Thyroid gland (tissue), 4 donors: ENCODE results near the gene RANBP1.

Source experiments
- CTCF ChIP-seq, 6 experiments: fragments of 200-600 bp in 3 of 6; fragments of 450-650 bp in 3 of 6; sonication (generic) in 3 of 6; IDR thresholded peaks; one replicate each; pipeline ENCODE4 v1.5.1; 2016 to 2019; ENCODE audit warnings: antibody characterized with exemption in 6 of 6, mild to moderate bottlenecking in 2 of 6, inconsistent platforms in 1 of 6, moderate library complexity in 1 of 6
- POLR2A ChIP-seq, 2 donors: fragments of 450-650 bp; IDR thresholded peaks; one replicate each; pipeline ENCODE4 v1.6.1; 2017; ENCODE audit warnings: antibody characterized with exemption in 2 of 2, mild to moderate bottlenecking in 2 of 2, moderate library complexity in 1 of 2

GRCh38 chr22:20158391-20159036 lies 42.6 kb downstream of the RANBP1 start:
- no peak for TF ChIP-seq CTCF (IDR thresholded peaks at IDR 0.05)
- TF ChIP-seq POLR2A (IDR thresholded peaks at IDR 0.05) = no peak
